H4 (cell line): ENCODE results near the gene MISP. TPM values are rescaled to one million over a fixed set of nuclear protein-coding genes. Genes with fewer than 3 reads are reported as not detected.

ENCODE experiments used
- DNase-seq: peaks from one replicate; pipeline ENCODE4 v3.0.0-alpha.2; 2015; ENCODE audit warnings: low spot score
- total RNA-seq: library from RNA; depleted of rRNA; stranded (reverse); fragments of >200 nt; shearing (Covaris generic); gene quantifications from 2 replicates; pipeline ENCODE4 v1.2.3, GENCODE V29; 2014

MISP gene
- total RNA-seq, 1 experiment from 2014 or later: not detected

- peak; percentile 100 for DNase-seq
Measured at GRCh38 chr19:796692-797527, 46.0 kb downstream of the MISP start, which contains the start of gene PTBP1. TSS of gene PTBP1 (plus strand) at chr19:797452. CDS start at chr19:797498, 46 bp downstream.

- peak; percentile 87 for DNase-seq
Measured at GRCh38 chr19:797528-798414, 46.9 kb downstream of the MISP start.

- no peak for DNase-seq
Measured at GRCh38 chr19:798415-799075, 47.6 kb downstream of the MISP start.

- DNase-seq: peak; percentile 45
Measured at GRCh38 chr19:799076-799881, 48.4 kb downstream of the MISP start.

GRCh38 chr19:800360-801029, 49.6 kb downstream of the MISP start:
- DNase-seq: no peak

- DNase-seq: peak; percentile 41
Measured at GRCh38 chr19:801030-801860, 50.3 kb downstream of the MISP start.

GRCh38 chr19:801861-802497, 51.1 kb downstream of the MISP start:
- DNase-seq: no peak

- no peak for DNase-seq
Measured at GRCh38 chr19:802498-803098, 51.7 kb downstream of the MISP start.

- no peak for DNase-seq
Measured at GRCh38 chr19:803099-803561, 52.2 kb downstream of the MISP start.

GRCh38 chr19:803686-804418, 52.9 kb downstream of the MISP start:
- no peak for DNase-seq

GRCh38 chr19:804419-805165, 53.7 kb downstream of the MISP start:
- DNase-seq: no peak

- no peak for DNase-seq
Measured at GRCh38 chr19:805166-805551, 54.2 kb downstream of the MISP start.

GRCh38 chr19:805600-806550, 55.0 kb downstream of the MISP start:
- DNase-seq: no peak

GRCh38 chr19:806815-807421, 56.0 kb downstream of the MISP start:
- no peak for DNase-seq

GRCh38 chr19:807627-808422, 56.9 kb downstream of the MISP start:
- no peak for DNase-seq
